Activated T-cell treated with anti-CD3 and anti-CD28 coated beads, Interleukin-2, amount 50 U/mL, for 72 hours (primary cell): ENCODE measurements around the gene TMEM131L. TPM values are rescaled to one million over a fixed set of nuclear protein-coding genes. Genes with fewer than 3 reads are reported as not detected.

Experiments used
- ATAC-seq, 2 donors: fragments of 150-1000 bp; cut with Tn5 transposase; replicated peaks in 1 of 2; 2 replicates each; pipeline ENCODE4 v1.10.0; 2021; ENCODE audit warnings: moderate library complexity in 2 of 2, mild to moderate bottlenecking in 1 of 2
- DNase-seq, 2 donors: peaks; one replicate each; pipeline ENCODE4 v3.0.0; 2021 to 2022; ENCODE audit warnings: mixed read lengths in 1 of 2
- H3K27ac Mint-ChIP-seq: one replicate; pipeline ENCODE4 v1.8.0; 2022; ENCODE audit warnings: mild to moderate bottlenecking, moderate library complexity, mixed read lengths
- H3K27me3 Mint-ChIP-seq: one replicate; pipeline ENCODE4 v1.8.0; 2022; ENCODE audit warnings: low read depth, mixed read lengths
- H3K36me3 Mint-ChIP-seq, 2 donors: one replicate each; pipeline ENCODE4 v1.8.0; 2022; ENCODE audit warnings: mixed read lengths in 2 of 2, mild to moderate bottlenecking in 1 of 2; ENCODE audit not compliant: insufficient read depth in 2 of 2
- H3K4me1 Mint-ChIP-seq: one replicate; pipeline ENCODE4 v1.8.0; 2022; ENCODE audit warnings: low read depth, mixed read lengths
- H3K4me3 Mint-ChIP-seq, 2 donors: one replicate each; pipeline ENCODE4 v1.8.0; 2022; ENCODE audit warnings: mild to moderate bottlenecking in 2 of 2, mixed read lengths in 2 of 2, moderate library complexity in 2 of 2
- H3K9me3 Mint-ChIP-seq, 2 donors: one replicate each; pipeline ENCODE4 v1.8.0; 2022; ENCODE audit warnings: mixed read lengths in 2 of 2
- total RNA-seq, 2 donors: library from RNA; stranded (reverse); gene quantifications; one replicate each; pipeline ENCODE4 v1.2.3, GENCODE V29; 2022

The TMEM131L gene
- total RNA-seq, 2 donors from 2014 or later, result 32.7 to 44.4 TPM

DNA sequence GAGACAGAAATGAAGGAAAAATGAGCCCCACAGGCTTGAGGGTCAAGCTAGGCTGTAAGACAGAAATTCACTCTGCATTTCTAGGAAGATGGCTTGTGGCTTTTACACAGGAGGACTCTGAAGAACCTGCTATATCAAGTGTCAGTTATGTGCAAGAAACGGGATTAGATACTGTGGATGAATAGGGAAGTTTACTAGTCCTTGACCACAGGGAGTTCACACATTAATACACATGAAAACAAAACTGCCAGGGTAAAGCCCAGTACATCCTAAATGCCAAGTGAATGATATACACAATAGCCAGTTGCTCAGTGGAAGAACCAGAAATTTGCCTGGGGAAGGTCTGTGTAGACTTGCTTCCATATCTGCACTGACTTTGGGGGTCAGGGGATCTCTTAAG is 53.5 kb downstream of the TMEM131L start:
- peak overlapping the region; percentile 64 to 79 for H3K4me3 Mint-ChIP-seq
- H3K4me1 Mint-ChIP-seq, result peaks cover 85% of the 10 kb centered on the region
- peak overlapping the region; percentile 95 for H3K27ac Mint-ChIP-seq
- no peaks in the 10 kb centered on the region for H3K36me3 Mint-ChIP-seq
- no peaks in the 10 kb centered on the region for H3K27me3 Mint-ChIP-seq
- ATAC-seq (no peak), DNase-seq (no peak)
- no peaks in the 10 kb centered on the region for H3K9me3 Mint-ChIP-seq

DNA sequence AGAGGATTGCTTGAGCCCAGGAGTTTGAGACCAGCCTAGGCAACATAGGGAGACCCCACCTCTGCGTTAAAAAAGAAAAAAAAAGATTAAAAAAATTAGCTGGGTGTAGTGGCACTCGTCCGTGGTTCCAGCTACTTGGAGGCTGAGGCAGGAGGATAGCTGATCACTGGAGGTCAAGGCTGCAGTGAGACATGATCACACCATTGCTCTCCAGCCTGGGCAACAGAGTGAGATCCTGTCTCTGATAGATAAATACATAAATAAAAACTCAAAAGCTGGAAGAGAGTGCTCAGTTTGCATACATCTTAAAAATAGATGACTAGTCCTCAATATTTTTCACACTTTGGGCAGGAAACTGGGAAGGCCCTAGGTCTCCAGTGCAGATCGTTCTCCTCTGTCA is 54.1 kb downstream of the TMEM131L start:
- peak overlapping the region; percentile 72 to 91 for H3K4me3 Mint-ChIP-seq
- H3K9me3 Mint-ChIP-seq, result no peaks in the 10 kb centered on the region

DNA sequence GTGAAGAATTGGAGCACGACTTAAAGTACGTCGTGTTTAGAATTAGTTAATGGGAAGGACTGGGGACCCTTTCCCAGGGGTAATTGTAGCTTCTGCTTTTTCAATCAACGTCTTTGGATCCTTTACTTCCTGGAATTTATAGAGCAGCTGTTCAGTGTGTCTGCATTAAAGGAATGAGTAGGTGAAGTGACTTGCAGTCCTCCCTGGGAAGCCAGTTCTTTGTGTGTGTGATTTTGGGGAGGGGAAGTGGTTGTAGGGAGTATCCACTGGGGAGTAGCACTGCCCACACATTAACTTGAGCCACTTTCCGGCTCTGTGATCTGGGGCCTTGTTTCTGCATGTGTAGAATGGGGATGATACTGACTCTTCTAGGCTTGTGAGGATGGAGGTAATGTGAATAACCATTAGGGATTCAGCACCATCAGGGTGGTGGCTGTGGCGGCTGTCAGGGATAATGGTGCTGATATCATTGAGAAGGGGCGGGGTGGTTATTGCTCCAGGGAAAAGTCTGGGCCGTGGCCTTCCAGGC is 54.7 kb downstream of the TMEM131L start:
- Mint-ChIP-seq H3K36me3 (peaks cover 0 to 3% of the 10 kb centered on the region in 2 donors), H3K4me3 (peak overlapping the region; percentile 72 to 91), H3K27me3 (no peaks in the 10 kb centered on the region), H3K27ac (peak overlapping the region; percentile 99), H3K9me3 (no peaks in the 10 kb centered on the region), H3K4me1 (peaks cover 89% of the 10 kb centered on the region)
- no peak for ATAC-seq
- DNase-seq, result no peak

More for the DNA sequence above, 54.1 kb downstream of the TMEM131L start:
- peak overlapping the region; percentile 99 for H3K27ac Mint-ChIP-seq
- no peaks in the 10 kb centered on the region for H3K36me3 Mint-ChIP-seq
- H3K4me1 Mint-ChIP-seq, result peaks cover 85% of the 10 kb centered on the region
- DNase-seq (no peak), ATAC-seq (no peak)
- H3K27me3 Mint-ChIP-seq, result no peaks in the 10 kb centered on the region

DNA sequence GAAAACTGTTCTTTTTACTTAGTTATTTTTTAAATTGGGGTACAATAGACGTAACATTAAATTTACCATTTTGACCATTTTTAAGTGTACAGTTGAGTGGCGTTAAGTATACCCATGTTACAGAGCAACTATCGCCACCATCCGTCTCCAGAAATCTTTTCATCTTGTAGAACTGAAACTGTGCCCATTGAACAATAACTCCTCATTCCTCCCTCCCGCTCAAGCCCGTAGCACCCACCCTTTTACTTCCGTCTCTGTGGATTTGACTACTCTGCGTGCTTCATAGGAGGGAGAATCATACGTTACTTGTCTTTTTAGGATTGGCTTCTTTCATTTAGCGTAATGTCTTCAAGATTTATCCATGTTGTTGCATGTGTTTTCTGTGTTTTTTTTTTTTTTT is 55.3 kb downstream of the TMEM131L start:
- no peak for DNase-seq
- Mint-ChIP-seq H3K36me3 (peaks cover 0 to 8% of the 10 kb centered on the region in 2 donors), H3K27me3 (no peaks in the 10 kb centered on the region)

DNA sequence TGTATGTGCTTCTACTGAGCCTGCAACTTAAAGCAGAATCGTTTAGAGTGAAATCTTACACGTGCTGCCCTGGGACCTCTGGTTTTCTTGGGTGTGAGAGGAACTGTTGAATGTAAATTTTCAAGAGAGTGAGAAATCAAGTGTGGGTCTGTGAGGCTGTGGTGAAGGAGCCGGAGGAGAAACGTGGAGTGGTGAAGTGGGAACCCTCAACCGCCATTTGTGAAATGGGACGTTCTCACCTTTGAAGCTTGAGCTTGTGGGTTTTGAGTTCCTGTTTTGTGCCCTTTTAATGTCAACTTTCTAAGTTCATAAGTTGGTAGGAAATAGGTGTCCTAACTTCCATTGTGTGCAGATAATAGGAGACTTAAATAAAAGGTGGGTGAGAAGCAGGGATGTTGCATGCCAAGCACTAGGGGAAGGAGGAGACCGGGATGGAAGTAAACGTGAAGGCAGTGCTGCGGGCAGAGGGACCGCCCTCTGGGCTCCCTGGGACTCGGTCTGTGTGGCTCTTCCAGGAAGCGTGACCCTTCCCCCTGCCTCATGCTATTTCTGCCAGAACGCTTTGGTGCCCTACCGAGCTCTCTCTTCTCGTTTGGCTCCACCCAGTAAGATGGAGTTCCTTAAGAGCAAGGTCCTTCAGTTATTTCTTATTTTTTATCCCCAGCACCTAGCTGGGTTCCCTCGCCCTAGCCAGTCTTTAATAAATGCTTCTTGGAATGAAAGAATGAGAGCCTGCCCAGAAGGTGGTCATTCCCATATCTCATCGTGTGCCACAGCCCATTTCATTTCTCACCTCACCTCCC is 56.0 kb downstream of the TMEM131L start:
- ATAC-seq, result peak; percentile 77 to 80
- peaks cover 100% of the 10 kb centered on the region for H3K4me1 Mint-ChIP-seq
- peak overlapping the region; percentile 72 to 91 for H3K4me3 Mint-ChIP-seq
- H3K27me3 Mint-ChIP-seq, result no peaks in the 10 kb centered on the region
- peaks cover 2 to 11% of the 10 kb centered on the region in 2 donors for H3K36me3 Mint-ChIP-seq
- H3K9me3 Mint-ChIP-seq, result peaks cover 1 to 2% of the 10 kb centered on the region in 2 donors
- H3K27ac Mint-ChIP-seq, result peak overlapping the region; percentile 99
- peak; percentile 67 to 70 for DNase-seq

More for the DNA sequence above, 55.3 kb downstream of the TMEM131L start:
- H3K27ac Mint-ChIP-seq, result peak overlapping the region; percentile 99
- H3K4me3 Mint-ChIP-seq, result peak overlapping the region; percentile 72 to 91
- peaks cover 0 to 2% of the 10 kb centered on the region in 2 donors for H3K9me3 Mint-ChIP-seq
- ATAC-seq, result peak in 1 of 2 donors; percentile 16
- H3K4me1 Mint-ChIP-seq, result peaks cover 96% of the 10 kb centered on the region

DNA sequence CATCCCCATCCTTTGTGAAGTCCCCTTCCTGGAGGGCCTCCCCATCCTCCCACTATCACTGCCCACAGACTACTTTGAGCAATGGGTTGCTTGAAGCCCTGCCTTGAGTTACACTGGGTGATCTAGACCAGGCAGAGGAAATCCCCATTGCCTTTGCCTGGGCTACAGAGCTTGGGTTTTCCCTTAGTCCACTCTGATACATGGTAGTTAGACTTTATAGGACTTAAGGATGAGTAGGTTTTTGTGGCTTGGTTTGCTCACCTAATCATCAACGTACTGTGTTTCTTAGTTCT is 56.6 kb downstream of the TMEM131L start:
- Mint-ChIP-seq H3K4me3 (peak overlapping the region; percentile 72 to 91), H3K9me3 (peaks cover 1 to 5% of the 10 kb centered on the region in 2 donors), H3K27me3 (no peaks in the 10 kb centered on the region), H3K27ac (peak overlapping the region; percentile 99), H3K36me3 (peaks cover 6 to 15% of the 10 kb centered on the region in 2 donors), H3K4me1 (peaks cover 100% of the 10 kb centered on the region)
- DNase-seq (peak; percentile 69 to 73), ATAC-seq (peak; percentile 87)

DNA sequence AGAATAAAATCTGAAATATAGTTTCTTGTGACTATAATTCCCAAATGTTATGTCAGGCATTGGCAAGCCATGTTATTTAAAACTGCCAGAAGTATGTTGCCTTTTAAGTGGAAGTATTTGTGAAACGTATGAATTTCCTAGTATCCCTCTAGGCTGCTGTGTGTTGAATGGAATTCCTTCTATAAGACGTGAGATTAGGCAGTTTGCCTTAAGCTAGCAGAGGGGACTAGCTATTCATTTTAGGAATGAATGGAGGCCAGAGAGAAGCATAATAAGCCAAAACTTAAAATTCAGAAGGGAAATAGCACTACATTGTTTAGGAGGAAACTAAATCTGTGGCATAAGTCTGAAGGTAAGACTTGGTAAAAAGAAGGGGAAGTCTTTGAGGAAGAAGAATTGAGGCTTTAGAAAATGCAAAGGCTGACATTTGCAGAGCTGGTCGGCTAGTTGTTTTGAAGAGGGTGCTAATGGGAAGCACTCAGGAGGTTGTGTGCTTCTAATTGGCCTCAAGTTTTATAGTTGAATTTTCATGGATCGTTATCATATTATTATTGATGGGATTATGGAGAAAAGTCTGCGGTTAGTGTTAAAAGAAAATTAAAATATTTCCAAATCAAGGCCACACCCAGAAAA is 57.1 kb downstream of the TMEM131L start:
- peaks cover 1 to 6% of the 10 kb centered on the region in 2 donors for H3K9me3 Mint-ChIP-seq
- DNase-seq (no peak), ATAC-seq (no peak)
- peaks cover 7 to 19% of the 10 kb centered on the region in 2 donors for H3K36me3 Mint-ChIP-seq
- peaks cover 100% of the 10 kb centered on the region for H3K4me1 Mint-ChIP-seq
- H3K27me3 Mint-ChIP-seq, result no peaks in the 10 kb centered on the region
- peak overlapping the region; percentile 99 for H3K27ac Mint-ChIP-seq
- H3K4me3 Mint-ChIP-seq, result peak overlapping the region; percentile 72 to 91

DNA sequence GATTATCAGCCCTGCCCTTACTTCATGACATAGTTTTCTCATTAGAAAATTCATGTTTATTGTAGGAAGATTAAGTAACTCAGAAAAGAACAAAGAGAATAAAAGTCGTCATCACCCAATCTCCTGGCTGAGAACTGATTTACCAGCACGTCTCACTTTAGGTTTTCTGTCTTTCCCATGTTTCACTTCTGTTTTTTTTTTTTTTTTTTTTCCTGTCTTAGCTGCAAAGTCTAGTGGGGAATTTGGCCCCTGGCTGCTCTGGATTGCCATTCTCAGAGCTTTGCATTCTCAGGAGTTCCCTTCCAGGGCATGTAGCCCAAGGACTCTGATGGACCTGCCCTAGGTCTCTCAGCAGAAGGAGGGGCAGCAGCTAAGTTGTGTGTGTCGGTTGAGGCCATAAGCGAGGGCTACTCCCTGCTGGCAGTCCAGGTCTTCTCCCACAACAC is 57.8 kb downstream of the TMEM131L start:
- ATAC-seq, result no peak
- Mint-ChIP-seq H3K27ac (peak overlapping the region; percentile 99), H3K4me1 (peaks cover 100% of the 10 kb centered on the region), H3K9me3 (peaks cover 1 to 6% of the 10 kb centered on the region in 2 donors), H3K27me3 (no peaks in the 10 kb centered on the region), H3K4me3 (peak overlapping the region; percentile 72 to 91), H3K36me3 (peaks cover 7 to 19% of the 10 kb centered on the region in 2 donors)
- DNase-seq, result no peak

DNA sequence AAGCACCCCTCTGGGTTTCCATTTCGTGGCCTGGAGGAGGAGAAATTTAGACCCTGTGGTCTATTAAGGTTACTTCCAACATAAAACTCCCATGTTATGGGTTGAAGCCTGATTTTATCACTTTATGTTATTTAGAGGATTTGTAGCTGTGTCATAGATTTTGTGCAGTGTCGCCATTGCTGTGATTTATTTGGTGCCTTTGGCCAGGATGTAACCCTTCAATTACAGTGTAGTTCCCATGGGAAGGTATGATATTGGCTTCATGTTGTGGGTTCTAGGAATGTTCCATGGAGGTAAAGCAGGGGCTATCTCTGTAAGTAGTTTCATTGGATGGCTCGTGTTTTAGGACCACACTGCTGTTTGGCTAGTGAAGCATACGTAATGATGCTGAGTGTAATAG is 58.5 kb downstream of the TMEM131L start:
- H3K4me3 Mint-ChIP-seq, result peak overlapping the region; percentile 14 to 18

DNA sequence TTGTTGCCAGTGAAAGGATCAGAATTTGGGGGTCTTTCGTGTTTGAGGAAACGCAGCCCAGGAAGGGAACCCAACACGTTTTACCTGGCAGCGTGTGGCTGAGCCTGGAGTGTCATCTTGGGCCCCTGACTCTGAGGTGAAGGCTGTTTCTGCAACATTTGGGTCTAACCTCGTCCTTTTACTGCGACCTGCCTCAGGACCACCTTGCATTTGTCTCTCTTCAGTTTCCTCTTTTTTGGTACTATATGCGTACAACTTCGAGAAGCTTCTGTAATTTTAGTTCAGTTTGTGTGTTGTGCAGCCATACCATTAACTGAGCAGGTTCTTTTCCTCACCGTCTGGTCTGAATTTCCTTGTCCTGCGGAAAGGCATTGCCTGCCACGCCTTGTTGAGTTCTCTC is 61.5 kb downstream of the TMEM131L start:
- H3K36me3 Mint-ChIP-seq, result peaks cover 7 to 22% of the 10 kb centered on the region in 2 donors
- H3K27me3 Mint-ChIP-seq, result no peaks in the 10 kb centered on the region
- H3K4me1 Mint-ChIP-seq, result peaks cover 99% of the 10 kb centered on the region
- H3K9me3 Mint-ChIP-seq, result peaks cover 1 to 6% of the 10 kb centered on the region in 2 donors
- DNase-seq, result no peak
- H3K4me3 Mint-ChIP-seq, result peak overlapping the region; percentile 82 to 97
- peak overlapping the region; percentile 100 for H3K27ac Mint-ChIP-seq
- no peak for ATAC-seq

More for the DNA sequence above, 58.5 kb downstream of the TMEM131L start:
- H3K27ac Mint-ChIP-seq, result peak overlapping the region; percentile 99
- DNase-seq (no peak), ATAC-seq (no peak)
- H3K4me1 Mint-ChIP-seq, result peaks cover 100% of the 10 kb centered on the region
- peaks cover 1 to 6% of the 10 kb centered on the region in 2 donors for H3K9me3 Mint-ChIP-seq
- H3K36me3 Mint-ChIP-seq, result peaks cover 7 to 19% of the 10 kb centered on the region in 2 donors
- H3K27me3 Mint-ChIP-seq, result no peaks in the 10 kb centered on the region

DNA sequence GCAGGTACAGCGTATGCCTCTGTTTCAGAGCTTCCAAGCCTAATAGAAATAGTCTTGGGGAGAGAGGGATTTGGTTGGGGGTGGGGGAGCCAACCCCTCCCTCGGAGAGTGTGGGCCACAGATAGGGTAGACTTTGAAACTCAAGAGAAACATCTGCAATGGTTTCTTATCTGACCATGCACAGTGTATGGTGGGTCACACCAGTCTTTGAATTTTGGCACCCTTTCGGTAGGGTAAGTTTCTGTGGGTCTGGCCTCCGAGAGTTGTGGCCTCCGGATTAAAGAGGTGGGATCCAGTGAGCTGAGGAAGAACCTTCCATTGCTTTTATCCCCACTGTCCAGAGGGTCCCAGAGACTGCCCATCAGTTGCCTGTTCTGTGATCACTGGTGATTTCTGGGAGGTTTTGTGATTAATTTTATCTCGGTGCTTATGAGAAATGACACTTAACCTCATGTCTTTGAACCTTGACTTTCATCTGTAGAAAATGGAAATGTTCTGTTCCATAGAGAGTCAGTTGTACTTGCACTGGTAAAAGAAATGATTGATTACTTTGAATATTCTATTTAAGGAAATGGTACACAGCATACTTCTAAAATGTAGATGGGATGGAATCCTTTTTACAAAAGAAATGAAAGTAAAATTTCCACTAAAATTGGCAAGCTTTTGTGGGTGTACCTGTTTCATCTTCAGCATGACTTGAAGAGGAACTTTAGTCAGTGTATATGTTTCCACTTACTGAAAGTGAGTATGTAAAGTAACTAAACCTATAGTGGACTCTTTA is 62.7 kb downstream of the TMEM131L start:
- Mint-ChIP-seq H3K4me3 (peak overlapping the region; percentile 82 to 97), H3K27me3 (no peaks in the 10 kb centered on the region), H3K27ac (peak overlapping the region; percentile 100), H3K36me3 (peaks cover 7 to 22% of the 10 kb centered on the region in 2 donors), H3K4me1 (peaks cover 99% of the 10 kb centered on the region), H3K9me3 (peaks cover 1 to 6% of the 10 kb centered on the region in 2 donors)
- peak; percentile 67 to 77 for ATAC-seq
- DNase-seq, result no peak

DNA sequence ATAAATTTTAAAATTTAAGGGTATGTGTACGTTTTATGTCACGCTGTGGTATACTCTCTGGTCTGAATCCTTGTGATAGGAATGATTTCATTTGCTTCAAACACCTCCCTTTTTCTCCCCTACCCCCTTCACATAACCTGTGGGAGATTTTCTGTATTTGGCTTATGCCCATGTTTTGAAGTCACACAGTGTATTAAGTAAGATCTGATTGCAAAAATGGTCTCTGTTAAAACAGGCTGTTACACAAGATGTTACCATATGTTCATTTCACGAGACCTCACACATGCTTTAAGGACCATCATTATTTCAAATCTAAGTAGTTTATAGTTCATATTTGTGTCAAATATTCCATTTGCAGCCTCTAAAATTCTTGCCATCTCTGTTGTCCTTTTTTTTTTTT is 63.5 kb downstream of the TMEM131L start:
- peak overlapping the region; percentile 100 for H3K27ac Mint-ChIP-seq

More for the DNA sequence above, 63.5 kb downstream of the TMEM131L start:
- Mint-ChIP-seq H3K4me3 (peak overlapping the region; percentile 82 to 97), H3K4me1 (peaks cover 99% of the 10 kb centered on the region), H3K9me3 (peaks cover 1 to 6% of the 10 kb centered on the region in 2 donors), H3K36me3 (peaks cover 7 to 25% of the 10 kb centered on the region in 2 donors), H3K27me3 (no peaks in the 10 kb centered on the region)
- ATAC-seq (no peak), DNase-seq (no peak)
